Measurements from ENCODE around the gene KLK10. TPM values are rescaled to one million over a fixed set of nuclear protein-coding genes. Genes with fewer than 3 reads are reported as not detected.

KLK10 gene
- total RNA-seq, 4 donors from 2014 or later: 0.27 to 1.3 TPM; not detected in 2

DNA sequence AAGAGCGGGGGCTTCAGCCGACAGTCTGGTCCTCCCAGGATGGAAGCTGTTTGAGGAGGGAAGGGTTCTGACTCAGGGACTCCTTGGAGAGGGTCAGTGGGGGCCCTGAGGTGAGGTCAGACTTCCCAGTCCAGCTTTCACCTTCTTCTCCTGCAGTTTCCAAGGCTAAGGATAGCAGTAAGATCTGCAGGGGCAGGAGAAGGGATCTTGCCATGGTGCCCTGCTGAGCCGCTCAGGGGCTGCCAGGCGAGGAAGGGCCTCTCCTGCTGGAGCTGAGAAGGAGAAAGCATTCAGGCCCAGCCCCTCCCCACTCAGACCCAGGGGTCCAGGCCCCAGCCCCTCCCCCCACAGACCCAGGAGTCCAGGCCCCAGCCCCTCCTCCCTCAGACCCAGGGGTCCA lies 37.3 kb downstream of the KLK10 start:
- H3K4me1 ChIP-seq: no peaks in the 10 kb centered on the region
- H3K4me3 ChIP-seq: no peak overlapping the region
- TF ChIP-seq, protein P1, sequence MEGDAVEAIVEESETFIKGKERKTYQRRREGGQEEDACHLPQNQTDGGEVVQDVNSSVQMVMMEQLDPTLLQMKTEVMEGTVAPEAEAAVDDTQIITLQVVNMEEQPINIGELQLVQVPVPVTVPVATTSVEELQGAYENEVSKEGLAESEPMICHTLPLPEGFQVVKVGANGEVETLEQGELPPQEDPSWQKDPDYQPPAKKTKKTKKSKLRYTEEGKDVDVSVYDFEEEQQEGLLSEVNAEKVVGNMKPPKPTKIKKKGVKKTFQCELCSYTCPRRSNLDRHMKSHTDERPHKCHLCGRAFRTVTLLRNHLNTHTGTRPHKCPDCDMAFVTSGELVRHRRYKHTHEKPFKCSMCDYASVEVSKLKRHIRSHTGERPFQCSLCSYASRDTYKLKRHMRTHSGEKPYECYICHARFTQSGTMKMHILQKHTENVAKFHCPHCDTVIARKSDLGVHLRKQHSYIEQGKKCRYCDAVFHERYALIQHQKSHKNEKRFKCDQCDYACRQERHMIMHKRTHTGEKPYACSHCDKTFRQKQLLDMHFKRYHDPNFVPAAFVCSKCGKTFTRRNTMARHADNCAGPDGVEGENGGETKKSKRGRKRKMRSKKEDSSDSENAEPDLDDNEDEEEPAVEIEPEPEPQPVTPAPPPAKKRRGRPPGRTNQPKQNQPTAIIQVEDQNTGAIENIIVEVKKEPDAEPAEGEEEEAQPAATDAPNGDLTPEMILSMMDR (IDR thresholded peaks at IDR 0.05): no peak
- no peak for TF ChIP-seq POLR2AphosphoS5 (IDR thresholded peaks at IDR 0.05)
- TF ChIP-seq POLR2A (IDR thresholded peaks at IDR 0.05): no peak
- TF ChIP-seq EP300 (IDR thresholded peaks at IDR 0.05; ENCODE audit: low read depth): no peak
- H3K9me3 ChIP-seq: no peaks in the 10 kb centered on the region
- H3K36me3 ChIP-seq: no peaks in the 10 kb centered on the region
- WGBS, 2 donors (ENCODE audit: low coverage in 1 of 2): 39% methylated on average over 2 of the region's 4 CpGs; no CpG with 5 or more reads in 1 of the 2 donors
- no peak overlapping the region for H3K27ac ChIP-seq
- H3K27me3 ChIP-seq: peaks cover 33% of the 10 kb centered on the region
- intact Hi-C loops (cut with DNase I; ENCODE audit: low total_unique reads): no loop called here
- in situ Hi-C loops (cut with MboI; ENCODE audit: low pct_ligation_motif_present in 1 of 4, low pct_unique_long_range_greater_than_20kb in 1 of 4, low sequenced_read_pairs in 3 of 4): no loop called here
- no peak for DNase-seq

DNA sequence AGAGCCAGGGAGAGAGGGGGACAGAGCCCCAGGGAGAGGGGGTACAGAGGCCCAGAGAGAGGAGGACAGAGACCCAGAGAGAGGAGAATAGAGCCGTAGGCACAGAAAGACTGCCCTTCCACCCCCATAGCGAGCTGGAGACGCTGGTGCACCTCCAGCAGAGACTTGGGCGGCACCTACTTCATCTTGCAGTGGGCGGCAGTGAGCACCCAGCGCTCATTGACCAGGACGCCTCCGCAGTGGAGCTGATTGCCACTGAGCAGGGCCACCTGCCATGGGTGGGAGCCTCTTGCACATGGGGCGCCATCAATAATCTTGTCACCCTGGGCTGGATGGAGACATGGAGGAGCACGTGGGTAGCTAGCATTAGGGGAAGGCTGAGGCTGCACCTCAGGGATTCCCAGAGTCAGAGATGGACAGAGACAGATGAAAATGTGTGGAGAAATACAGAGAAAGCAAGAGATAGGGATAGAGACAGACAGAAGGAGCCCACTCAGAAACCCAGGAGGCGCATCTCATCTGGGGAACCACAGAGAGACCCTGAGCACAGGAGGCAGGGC lies 37.8 kb downstream of the KLK10 start:
- Histone ChIP-seq H3K27me3 (peaks cover 31% of the 10 kb centered on the region), H3K4me1 (no peaks in the 10 kb centered on the region), H3K4me3 (no peak overlapping the region), H3K36me3 (no peaks in the 10 kb centered on the region), H3K27ac (no peak overlapping the region), H3K9me3 (no peaks in the 10 kb centered on the region)
- DNase-seq: no peak
- TF ChIP-seq POLR2A (IDR thresholded peaks at IDR 0.05): no peak
- TF ChIP-seq EP300 (IDR thresholded peaks at IDR 0.05; ENCODE audit: low read depth): no peak
- TF ChIP-seq POLR2AphosphoS5 (IDR thresholded peaks at IDR 0.05): no peak
- TF ChIP-seq, protein P1 (IDR thresholded peaks at IDR 0.05): no peak
- in situ Hi-C loops (cut with MboI; ENCODE audit: low pct_ligation_motif_present in 1 of 4, low pct_unique_long_range_greater_than_20kb in 1 of 4, low sequenced_read_pairs in 3 of 4) (no loop called here), intact Hi-C loops (cut with DNase I; ENCODE audit: low total_unique reads) (no loop called here)
- 0 to 48% methylated on average over 1 to 11 of the region's 11 CpGs for WGBS, 2 donors (ENCODE audit: low coverage in 1 of 2)

DNA sequence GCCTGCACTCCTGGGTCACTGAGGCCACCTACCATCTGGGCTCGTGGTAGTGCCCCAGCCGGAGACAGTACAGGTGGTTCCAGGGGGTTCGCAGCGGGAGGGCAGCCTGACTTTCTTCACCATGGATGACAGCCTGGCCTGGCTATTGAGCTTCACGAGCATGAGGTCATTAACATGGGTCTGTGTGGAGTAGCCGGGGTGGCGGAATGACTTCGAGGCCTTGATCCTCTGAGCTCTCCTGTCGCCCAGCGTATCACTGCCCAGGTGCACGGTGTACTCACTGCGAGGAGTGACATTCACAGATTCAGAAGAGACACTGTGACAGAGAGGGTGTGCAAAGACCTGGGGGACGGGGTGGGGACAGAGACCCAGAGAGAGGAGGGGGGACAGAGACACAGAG lies 39.3 kb downstream of the KLK10 start:
- Histone ChIP-seq H3K36me3 (no peaks in the 10 kb centered on the region), H3K9me3 (no peaks in the 10 kb centered on the region), H3K4me1 (no peaks in the 10 kb centered on the region), H3K27ac (no peak overlapping the region), H3K4me3 (no peak overlapping the region), H3K27me3 (peaks cover 23% of the 10 kb centered on the region)
- intact Hi-C loops (cut with DNase I; ENCODE audit: low total_unique reads): no loop called here
- DNase-seq: no peak
- in situ Hi-C loops (cut with MboI; ENCODE audit: low pct_ligation_motif_present in 1 of 4, low pct_unique_long_range_greater_than_20kb in 1 of 4, low sequenced_read_pairs in 3 of 4): no loop called here
- 49 to 50% methylated on average over 7 to 13 of the region's 13 CpGs for WGBS, 2 donors (ENCODE audit: low coverage in 1 of 2)
- TF ChIP-seq POLR2A (IDR thresholded peaks at IDR 0.05): no peak
- TF ChIP-seq, protein P1 (IDR thresholded peaks at IDR 0.05): no peak
- TF ChIP-seq POLR2AphosphoS5 (IDR thresholded peaks at IDR 0.05): no peak
- TF ChIP-seq EP300 (IDR thresholded peaks at IDR 0.05; ENCODE audit: low read depth): no peak

DNA sequence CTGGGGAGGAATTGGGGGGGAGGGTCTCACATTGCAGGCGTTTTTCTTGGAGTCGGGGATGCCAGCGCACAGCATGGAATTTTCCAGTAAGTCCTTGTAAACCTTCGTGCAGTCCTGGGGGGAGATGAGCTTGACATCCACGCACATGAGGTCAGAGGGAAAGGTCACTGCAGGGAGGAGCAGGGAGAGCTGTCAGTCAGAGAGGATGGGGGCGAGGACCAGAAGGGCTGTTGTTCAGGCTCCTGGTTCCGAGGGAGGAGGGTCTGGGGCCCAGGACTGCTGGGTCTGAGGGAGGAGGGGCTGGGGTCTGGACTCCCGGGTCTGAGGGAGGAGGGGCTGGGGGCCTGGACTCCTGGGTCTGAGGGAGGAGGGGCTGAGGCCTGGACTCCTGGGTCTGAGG lies 39.8 kb downstream of the KLK10 start:
- no peak for DNase-seq
- no peaks in the 10 kb centered on the region for H3K4me1 ChIP-seq
- WGBS, 2 donors (ENCODE audit: low coverage in 1 of 2): 20 to 30% methylated on average over 1 to 8 of the region's 8 CpGs
- H3K27me3 ChIP-seq: peaks cover 23% of the 10 kb centered on the region
- TF ChIP-seq EP300 (IDR thresholded peaks at IDR 0.05; ENCODE audit: low read depth) (no peak), POLR2A (IDR thresholded peaks at IDR 0.05) (no peak), POLR2AphosphoS5 (IDR thresholded peaks at IDR 0.05) (no peak)
- TF ChIP-seq, protein P1 (IDR thresholded peaks at IDR 0.05): no peak
- intact Hi-C loops (cut with DNase I; ENCODE audit: low total_unique reads) (no loop called here), in situ Hi-C loops (cut with MboI; ENCODE audit: low pct_ligation_motif_present in 1 of 4, low pct_unique_long_range_greater_than_20kb in 1 of 4, low sequenced_read_pairs in 3 of 4) (no loop called here)
- H3K4me3 ChIP-seq: no peak overlapping the region
- no peak overlapping the region for H3K27ac ChIP-seq
- H3K36me3 ChIP-seq: no peaks in the 10 kb centered on the region
- no peaks in the 10 kb centered on the region for H3K9me3 ChIP-seq
